HEK293 (cell line): ENCODE data around the gene CYP4F22.

Experiments
- ATF2 ChIP-seq: fragments of 450-650 bp; formaldehyde crosslinking; IDR thresholded peaks from 2 replicates; pipeline ENCODE4 v1.5.1; 2016; ENCODE audit warnings: missing biosample characterization, missing genetic modification characterization, low read depth
- CTCF ChIP-seq: fragments of 450-650 bp; formaldehyde crosslinking; IDR thresholded peaks from 2 replicates; pipeline ENCODE4 v1.5.1; 2016; ENCODE audit warnings: missing biosample characterization, missing genetic modification characterization
- ZNF174 ChIP-seq: fragments of 450-650 bp; formaldehyde crosslinking; IDR thresholded peaks from 2 replicates; pipeline ENCODE4 v1.5.0; 2017; ENCODE audit warnings: missing biosample characterization, mild to moderate bottlenecking, missing genetic modification characterization
- ZNF302 ChIP-seq: fragments of 450-650 bp; formaldehyde crosslinking; IDR thresholded peaks from 2 replicates; pipeline ENCODE4 v1.5.1; 2016; ENCODE audit warnings: missing biosample characterization, missing genetic modification characterization, low read depth
- ZNF394 ChIP-seq: fragments of 450-650 bp; formaldehyde crosslinking; IDR thresholded peaks from 2 replicates; pipeline ENCODE4 v1.5.1; 2016; ENCODE audit warnings: missing biosample characterization, missing genetic modification characterization, mild to moderate bottlenecking, moderate library complexity, borderline replicate concordance

GRCh38 chr19:15468675-15469512 is 39.4 kb upstream of the CYP4F22 start:
- TF ChIP-seq ATF2 (tag by site-specific recombination) (no peak), ZNF302 (tag by site-specific recombination) (no peak), CTCF (tag by site-specific recombination) (no peak), ZNF174 (no peak), ZNF394 (tag by site-specific recombination) (no peak)
